GM19372 (cell line): ENCODE results near the gene SLC28A3.
A peak's percentile ranks its signal among the peaks of the same experiment; 100 is the strongest.

Experiments used
- ATAC-seq: cut with Tn5 transposase; IDR thresholded peaks from one replicate; pipeline ENCODE4 v1.9.1; 2021; ENCODE audit warnings: mild to moderate bottlenecking, low read depth, moderate library complexity; ENCODE audit not compliant: unreplicated experiment

The SLC28A3 gene

DNA sequence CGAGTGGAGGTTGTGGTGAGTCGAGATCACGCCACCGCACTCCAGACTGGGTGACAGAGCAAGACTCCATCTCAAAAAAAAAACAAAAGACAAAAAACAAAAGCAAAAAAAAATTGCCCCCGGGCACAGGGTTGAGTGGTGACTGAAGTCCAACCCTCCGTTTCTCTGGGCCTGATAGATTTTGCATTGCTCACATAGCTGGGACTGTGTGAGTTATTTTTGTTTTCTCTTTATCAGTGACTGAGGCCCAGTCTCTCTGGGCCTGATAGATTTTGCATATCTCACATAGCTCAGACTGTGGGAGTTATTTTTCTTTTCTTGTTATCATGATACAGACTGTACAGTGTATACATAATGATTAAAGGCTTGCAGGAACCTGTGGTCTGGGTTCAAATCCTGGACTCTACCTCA, 2.6 kb upstream of the SLC28A3 start:
- ATAC-seq: no peak

GRCh38 chr9:84339962-84340361, 596 bp downstream of the SLC28A3 start:
- ATAC-seq: no peak

GRCh38 chr9:84339503-84339902, 1.1 kb downstream of the SLC28A3 start:
- ATAC-seq: no peak

DNA sequence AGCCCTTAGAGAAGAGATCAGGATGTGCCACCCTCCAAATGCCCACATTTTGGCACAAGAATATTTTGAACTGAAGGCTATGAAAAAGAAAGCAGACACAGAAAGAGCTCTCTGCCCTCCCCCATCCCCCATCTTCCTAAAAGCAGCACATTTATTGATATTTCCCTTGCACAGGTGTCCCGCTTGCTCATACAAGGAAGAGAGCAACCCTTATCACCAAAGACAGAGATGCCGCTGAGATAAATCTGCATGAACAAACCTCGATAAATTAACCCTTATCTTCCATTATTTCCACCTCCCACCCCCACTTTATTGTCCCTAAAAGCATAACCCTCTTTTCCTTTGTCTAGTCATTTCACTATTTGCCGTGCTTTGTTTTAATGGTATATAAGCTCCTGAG, 1.8 kb downstream of the SLC28A3 start:
- ATAC-seq: no peak

GRCh38 chr9:84337252-84337651, 3.3 kb downstream of the SLC28A3 start:
- ATAC-seq: no peak

GRCh38 chr9:84331119-84331809, 9.3 kb downstream of the SLC28A3 start:
- ATAC-seq: no peak

DNA sequence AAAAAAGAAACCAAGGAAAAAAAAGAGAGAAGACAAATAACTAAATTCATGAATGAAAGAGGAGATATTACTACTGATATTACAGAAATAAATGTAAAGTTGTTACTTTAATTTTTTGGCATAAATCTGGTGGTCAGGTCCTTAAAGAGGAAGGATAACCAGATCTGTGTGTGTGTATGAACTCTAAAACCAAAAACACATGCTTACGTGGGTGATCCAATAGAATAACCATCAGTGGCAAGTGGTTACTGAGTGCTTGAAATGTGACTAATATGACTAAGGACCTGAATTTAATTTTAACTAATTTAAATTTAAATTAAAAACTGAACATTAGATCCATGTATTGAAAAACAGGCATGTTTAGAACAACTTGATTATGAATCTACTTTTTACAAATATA, 10.3 kb downstream of the SLC28A3 start:
- ATAC-seq: no peak

- ATAC-seq: no peak
Observed at GRCh38 chr9:84327184-84327583, 13.4 kb downstream of the SLC28A3 start.

GRCh38 chr9:84325347-84325973, 15.1 kb downstream of the SLC28A3 start:
- ATAC-seq: no peak

- ATAC-seq: no peak
Observed at GRCh38 chr9:84324811-84325210, 15.7 kb downstream of the SLC28A3 start.

DNA sequence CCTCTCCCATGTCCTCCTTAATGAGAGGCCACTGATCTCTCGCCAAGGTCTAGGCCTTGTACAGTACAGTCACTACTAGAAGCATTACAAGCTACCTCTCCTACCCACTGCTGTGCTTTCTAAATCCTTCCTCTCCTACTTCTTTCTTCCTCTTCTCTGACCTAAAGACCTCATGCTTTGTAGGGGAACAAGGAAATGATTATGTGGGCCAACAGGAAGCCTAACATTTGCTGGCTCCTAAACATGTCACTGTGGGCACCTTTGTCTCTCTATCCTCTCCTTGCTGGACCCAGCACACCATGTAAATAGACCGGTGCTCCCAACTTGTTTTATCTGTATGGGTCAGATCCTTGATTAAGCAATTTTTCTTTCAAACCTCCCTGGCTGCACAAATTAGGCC, 16.7 kb downstream of the SLC28A3 start:
- no peak for ATAC-seq

- no peak for ATAC-seq
Observed at GRCh38 chr9:84322828-84323227, 17.7 kb downstream of the SLC28A3 start.

GRCh38 chr9:84320231-84320630, 20.3 kb downstream of the SLC28A3 start:
- no peak for ATAC-seq

DNA sequence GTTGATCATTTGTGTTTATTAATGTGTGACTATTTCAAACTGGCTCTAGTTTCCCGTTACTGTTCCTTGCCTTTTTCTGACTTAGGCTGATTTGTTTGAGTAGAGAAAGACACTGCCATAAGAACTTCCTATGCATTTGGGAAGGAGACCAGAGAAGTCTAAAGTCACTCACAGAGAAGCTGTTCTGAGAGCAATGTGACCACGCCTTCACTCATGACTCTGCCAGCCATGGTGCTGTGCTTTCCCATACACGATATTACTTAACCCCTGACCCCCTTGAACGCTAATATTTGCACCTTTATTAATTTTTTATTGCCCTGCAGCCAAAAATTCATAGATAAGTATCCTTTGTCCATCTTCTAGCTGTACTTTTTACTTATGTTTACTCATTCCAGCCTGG, 20.9 kb downstream of the SLC28A3 start:
- ATAC-seq: no peak

- no peak for ATAC-seq
Observed at GRCh38 chr9:84318981-84319380, 21.6 kb downstream of the SLC28A3 start.

- no peak for ATAC-seq
Observed at GRCh38 chr9:84317563-84317962, 23.0 kb downstream of the SLC28A3 start.

DNA sequence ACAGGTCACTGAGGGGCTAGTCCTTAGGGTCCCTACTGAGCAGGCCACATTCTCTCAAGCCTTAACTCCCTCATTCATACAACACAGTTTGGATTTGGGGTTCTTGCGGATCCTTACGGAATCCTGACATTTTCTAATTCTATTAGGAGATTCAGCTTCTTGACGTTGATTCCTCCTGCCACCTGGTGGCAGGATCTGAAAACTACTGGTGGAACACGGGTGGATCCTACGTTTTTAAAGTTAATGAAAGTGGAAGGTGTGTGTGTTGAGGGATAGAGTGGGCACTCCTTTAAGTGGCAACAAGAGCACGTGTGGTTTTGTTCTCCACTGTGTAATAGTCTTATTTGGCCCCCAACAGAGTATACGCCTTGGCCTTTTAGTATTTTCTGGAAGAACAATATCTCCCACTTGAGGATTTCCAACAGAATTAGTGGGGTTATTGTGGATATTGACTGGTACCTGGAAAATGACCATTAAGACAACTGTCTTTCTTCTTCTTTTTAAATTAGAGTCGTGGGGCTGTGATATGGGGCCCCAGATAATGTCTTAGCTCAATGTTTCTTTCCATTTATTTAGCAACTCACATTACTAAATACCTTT, 25.2 kb downstream of the SLC28A3 start:
- peak; percentile 58 for ATAC-seq

DNA sequence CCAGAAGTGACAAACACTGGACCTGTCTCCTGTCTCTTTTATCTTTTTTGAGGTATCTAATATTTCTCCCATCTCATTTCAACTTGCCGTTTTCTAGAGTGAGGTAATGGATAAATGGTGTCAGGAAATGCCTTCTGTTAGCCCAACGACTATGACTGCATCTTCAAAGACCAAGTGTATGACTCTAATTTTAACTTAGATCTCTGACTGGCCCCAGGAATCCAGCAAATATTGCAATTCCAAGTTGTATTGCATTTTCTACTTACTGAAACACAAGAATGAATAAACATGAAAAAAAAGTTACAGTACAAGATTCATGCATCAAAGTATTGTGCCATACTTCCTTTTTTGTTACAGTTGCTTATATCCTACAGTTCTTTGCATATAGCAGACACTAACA, 26.3 kb downstream of the SLC28A3 start:
- ATAC-seq: no peak

DNA sequence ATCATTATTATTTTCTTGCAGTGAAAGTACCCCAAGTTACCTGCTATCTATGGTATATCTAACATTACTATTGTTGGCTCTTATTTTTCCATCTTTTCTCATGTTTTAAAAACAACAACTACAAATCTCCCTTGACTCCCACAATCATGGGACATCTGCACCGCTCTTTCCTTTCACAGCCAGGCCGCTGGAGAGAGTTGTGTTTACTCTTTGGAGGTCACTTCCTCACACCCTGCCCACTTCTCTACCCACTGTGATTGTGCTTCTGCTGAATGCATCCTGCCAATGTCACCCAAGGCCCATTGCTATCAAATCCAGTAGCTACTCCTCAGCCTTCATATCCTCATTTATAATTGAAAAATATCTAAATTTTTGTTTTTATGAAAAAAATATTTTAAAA, 29.7 kb downstream of the SLC28A3 start:
- no peak for ATAC-seq

- ATAC-seq: no peak
Observed at GRCh38 chr9:84305497-84306131, 34.9 kb downstream of the SLC28A3 start.

GRCh38 chr9:84304166-84304565, 36.4 kb downstream of the SLC28A3 start:
- no peak for ATAC-seq

DNA sequence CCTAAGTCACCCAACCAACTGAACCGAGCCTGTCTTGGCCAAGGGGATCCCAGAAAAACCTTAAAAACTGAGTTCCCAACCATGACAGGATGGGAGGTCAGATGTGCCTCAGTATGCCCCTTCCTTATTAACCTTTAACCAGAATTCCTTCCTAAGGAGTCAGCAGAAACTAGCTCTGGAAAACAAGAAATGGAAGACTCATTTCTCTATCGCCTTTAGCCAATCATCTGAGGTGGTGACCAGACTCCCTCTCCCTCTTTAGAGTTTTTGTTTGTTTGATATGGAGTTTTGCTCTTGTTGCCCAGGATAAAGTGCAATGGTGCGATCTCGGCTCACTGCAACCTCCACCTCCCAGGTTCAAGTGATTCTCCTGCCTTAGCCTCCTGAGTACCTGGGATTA, 37.5 kb downstream of the SLC28A3 start:
- ATAC-seq: no peak
